Pons (tissue), 1 donor: Measurements from ENCODE around the gene GRM3.
A peak's percentile ranks its signal among the peaks of the same experiment; 100 is the strongest.

Source experiments
- DNase-seq: peaks from one replicate; pipeline ENCODE4 v3.0.0-alpha.2; 2016; ENCODE audit warnings: low spot score

Gene GRM3

GRCh38 chr7:86786376-86786775 lies 142.7 kb downstream of the GRM3 start:
- no peak for DNase-seq

GRCh38 chr7:86788948-86789347 lies 145.2 kb downstream of the GRM3 start:
- DNase-seq, result no peak

GRCh38 chr7:86790383-86790782 lies 146.7 kb downstream of the GRM3 start:
- DNase-seq, result no peak

- DNase-seq, result no peak
Observed at GRCh38 chr7:86792260-86792659, 148.6 kb downstream of the GRM3 start.

- no peak for DNase-seq
Observed at GRCh38 chr7:86793136-86793535, 149.4 kb downstream of the GRM3 start.

- DNase-seq, result peak; percentile 81
Observed at GRCh38 chr7:86814661-86815379, 171.1 kb downstream of the GRM3 start.

- DNase-seq, result no peak
Observed at GRCh38 chr7:86815556-86815955, 171.8 kb downstream of the GRM3 start.

- DNase-seq, result no peak
Observed at GRCh38 chr7:86818903-86819302, 175.2 kb downstream of the GRM3 start.

- no peak for DNase-seq
Observed at GRCh38 chr7:86823769-86824168, 180.1 kb downstream of the GRM3 start.

- no peak for DNase-seq
Observed at GRCh38 chr7:86825264-86825663, 181.6 kb downstream of the GRM3 start.

GRCh38 chr7:86826948-86827347 lies 183.2 kb downstream of the GRM3 start:
- no peak for DNase-seq

- no peak for DNase-seq
Observed at GRCh38 chr7:86833360-86833759, 189.7 kb downstream of the GRM3 start.

- no peak for DNase-seq
Observed at GRCh38 chr7:86837235-86837634, 193.5 kb downstream of the GRM3 start.

- DNase-seq, result no peak
Observed at GRCh38 chr7:86844608-86845007, 200.9 kb downstream of the GRM3 start.

- DNase-seq, result no peak
Observed at GRCh38 chr7:86846494-86847190, 202.9 kb downstream of the GRM3 start.

- no peak for DNase-seq
Observed at GRCh38 chr7:86848226-86848625, 204.5 kb downstream of the GRM3 start.

GRCh38 chr7:86851566-86851965 lies 207.9 kb downstream of the GRM3 start:
- DNase-seq, result no peak

- DNase-seq, result no peak
Observed at GRCh38 chr7:86863452-86863851, 219.7 kb downstream of the GRM3 start.

GRCh38 chr7:86867163-86867762 lies 223.6 kb downstream of the GRM3 start:
- peak; percentile 21 for DNase-seq

GRCh38 chr7:86876146-86876545 lies 232.4 kb downstream of the GRM3 start:
- DNase-seq, result no peak

- no peak for DNase-seq
Observed at GRCh38 chr7:86884152-86884551, 240.4 kb downstream of the GRM3 start.

- DNase-seq, result no peak
Observed at GRCh38 chr7:86889501-86889900, 245.8 kb downstream of the GRM3 start.

GRCh38 chr7:86898171-86898570 lies 254.5 kb downstream of the GRM3 start:
- no peak for DNase-seq
